ENCODE results near the gene NRG2. TPM values are rescaled to one million over a fixed set of nuclear protein-coding genes. Genes with fewer than 3 reads are reported as not detected.

The NRG2 gene
- total RNA-seq, 1 experiment from 2014 or later = 0.91 TPM

DNA sequence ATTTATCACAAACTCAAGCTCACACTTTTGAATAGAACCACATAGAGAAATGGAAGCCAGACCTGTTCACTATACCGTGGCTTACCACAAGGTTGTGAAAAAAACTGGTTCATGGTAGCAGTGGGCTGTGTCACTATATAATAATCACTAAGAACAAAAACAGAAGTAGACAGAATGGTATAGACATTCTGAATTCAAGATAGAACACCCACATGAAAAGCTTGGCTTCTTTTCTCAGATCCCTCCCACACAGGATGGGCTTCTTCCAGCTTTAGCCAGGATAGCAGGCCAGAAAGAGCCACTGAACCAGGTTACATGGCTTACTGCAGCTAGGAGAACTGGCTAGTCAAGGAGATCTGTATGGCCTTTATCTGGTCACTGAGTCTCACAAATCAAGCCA is 6.1 kb upstream of the NRG2 start:
- no peak overlapping the region for H3K9ac ChIP-seq (ENCODE audit: low read length)
- no peak overlapping the region for H2AFZ ChIP-seq (ENCODE audit: low read depth, low read length, poor library complexity, severe bottlenecking)
- H3K4me3 ChIP-seq (replicated peaks in 1 of 2; ENCODE audit: low read depth in 1 of 2, low read length in 2 of 2) = no peak overlapping the region
- H3K36me3 ChIP-seq (ENCODE audit: control insufficient read depth in 1 of 2, insufficient read depth in 2 of 2, low read length in 2 of 2) = no peaks in the 10 kb centered on the region
- BruUV-seq (replicated peaks) = no TSS peak
- RAD21 ChIA-PET (ENCODE audit: low non-redundant PET in 1 of 2, low total read pairs in 2 of 2, uncharacterized antibody in 2 of 2, unreplicated experiment in 2 of 2) = no interaction called here
- peaks cover 0 to under 1% of the 10 kb centered on the region in 2 experiments; a peak in 1 of 4 replicates for H3K4me1 ChIP-seq (ENCODE audit: control insufficient read depth in 1 of 2, insufficient read depth in 2 of 2, low read length in 2 of 2)
- no peaks in the 10 kb centered on the region for H3K9me3 ChIP-seq (ENCODE audit: control insufficient read depth in 1 of 2, insufficient read depth in 1 of 2, low read depth in 1 of 2, low read length in 2 of 2)
- DNase-seq (ENCODE audit: low read depth, low spot score) = no peak
- no peaks in the 10 kb centered on the region for H3K27me3 ChIP-seq (ENCODE audit: insufficient read depth, low read length)
- no peak overlapping the region for H3K27ac ChIP-seq (ENCODE audit: low read depth, low read length)
- no peak overlapping the region for H3K4me2 ChIP-seq (ENCODE audit: low read length)
- no peaks in the 10 kb centered on the region for H3K79me2 ChIP-seq (ENCODE audit: insufficient read depth, low read length)
- POLR2A ChIA-PET = no interaction called here
- no peaks in the 10 kb centered on the region for H3K9me2 ChIP-seq (ENCODE audit: insufficient read depth)
- no peaks in the 10 kb centered on the region for H4K20me1 ChIP-seq (ENCODE audit: insufficient read depth)
- intact Hi-C loops (cut with micrococcal nuclease) = no loop called here
- no peak for ATAC-seq
- CTCF ChIA-PET = interaction anchor here (0.9 to 1.3 kb wide), 2 partner anchors 24 to 80 kb away, joined by 3 read pairs; no protein-coding TSS in a partner anchor
- TF ChIP-seq, protein P1, sequence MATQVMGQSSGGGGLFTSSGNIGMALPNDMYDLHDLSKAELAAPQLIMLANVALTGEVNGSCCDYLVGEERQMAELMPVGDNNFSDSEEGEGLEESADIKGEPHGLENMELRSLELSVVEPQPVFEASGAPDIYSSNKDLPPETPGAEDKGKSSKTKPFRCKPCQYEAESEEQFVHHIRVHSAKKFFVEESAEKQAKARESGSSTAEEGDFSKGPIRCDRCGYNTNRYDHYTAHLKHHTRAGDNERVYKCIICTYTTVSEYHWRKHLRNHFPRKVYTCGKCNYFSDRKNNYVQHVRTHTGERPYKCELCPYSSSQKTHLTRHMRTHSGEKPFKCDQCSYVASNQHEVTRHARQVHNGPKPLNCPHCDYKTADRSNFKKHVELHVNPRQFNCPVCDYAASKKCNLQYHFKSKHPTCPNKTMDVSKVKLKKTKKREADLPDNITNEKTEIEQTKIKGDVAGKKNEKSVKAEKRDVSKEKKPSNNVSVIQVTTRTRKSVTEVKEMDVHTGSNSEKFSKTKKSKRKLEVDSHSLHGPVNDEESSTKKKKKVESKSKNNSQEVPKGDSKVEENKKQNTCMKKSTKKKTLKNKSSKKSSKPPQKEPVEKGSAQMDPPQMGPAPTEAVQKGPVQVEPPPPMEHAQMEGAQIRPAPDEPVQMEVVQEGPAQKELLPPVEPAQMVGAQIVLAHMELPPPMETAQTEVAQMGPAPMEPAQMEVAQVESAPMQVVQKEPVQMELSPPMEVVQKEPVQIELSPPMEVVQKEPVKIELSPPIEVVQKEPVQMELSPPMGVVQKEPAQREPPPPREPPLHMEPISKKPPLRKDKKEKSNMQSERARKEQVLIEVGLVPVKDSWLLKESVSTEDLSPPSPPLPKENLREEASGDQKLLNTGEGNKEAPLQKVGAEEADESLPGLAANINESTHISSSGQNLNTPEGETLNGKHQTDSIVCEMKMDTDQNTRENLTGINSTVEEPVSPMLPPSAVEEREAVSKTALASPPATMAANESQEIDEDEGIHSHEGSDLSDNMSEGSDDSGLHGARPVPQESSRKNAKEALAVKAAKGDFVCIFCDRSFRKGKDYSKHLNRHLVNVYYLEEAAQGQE (IDR thresholded peaks at IDR 0.05; ENCODE audit: low read depth) = no peak
- no peak for TF ChIP-seq ZFX (IDR thresholded peaks at IDR 0.05)
- TF ChIP-seq RAD21 (IDR thresholded peaks at IDR 0.05; ENCODE audit: low read depth) = no peak
- TF ChIP-seq SIN3A (IDR thresholded peaks at IDR 0.05; ENCODE audit: low read depth) = no peak
- no peak for TF ChIP-seq EZH2 (IDR thresholded peaks at IDR 0.05)
- no peak for TF ChIP-seq POLR2AphosphoS5 (IDR thresholded peaks at IDR 0.05; ENCODE audit: low read depth, low read length)
- no peak for TF ChIP-seq SP1 (IDR thresholded peaks at IDR 0.05; ENCODE audit: low read depth)
- no peak for TF ChIP-seq SRF (IDR thresholded peaks at IDR 0.05; ENCODE audit: low read depth)
- TF ChIP-seq, protein P2, sequence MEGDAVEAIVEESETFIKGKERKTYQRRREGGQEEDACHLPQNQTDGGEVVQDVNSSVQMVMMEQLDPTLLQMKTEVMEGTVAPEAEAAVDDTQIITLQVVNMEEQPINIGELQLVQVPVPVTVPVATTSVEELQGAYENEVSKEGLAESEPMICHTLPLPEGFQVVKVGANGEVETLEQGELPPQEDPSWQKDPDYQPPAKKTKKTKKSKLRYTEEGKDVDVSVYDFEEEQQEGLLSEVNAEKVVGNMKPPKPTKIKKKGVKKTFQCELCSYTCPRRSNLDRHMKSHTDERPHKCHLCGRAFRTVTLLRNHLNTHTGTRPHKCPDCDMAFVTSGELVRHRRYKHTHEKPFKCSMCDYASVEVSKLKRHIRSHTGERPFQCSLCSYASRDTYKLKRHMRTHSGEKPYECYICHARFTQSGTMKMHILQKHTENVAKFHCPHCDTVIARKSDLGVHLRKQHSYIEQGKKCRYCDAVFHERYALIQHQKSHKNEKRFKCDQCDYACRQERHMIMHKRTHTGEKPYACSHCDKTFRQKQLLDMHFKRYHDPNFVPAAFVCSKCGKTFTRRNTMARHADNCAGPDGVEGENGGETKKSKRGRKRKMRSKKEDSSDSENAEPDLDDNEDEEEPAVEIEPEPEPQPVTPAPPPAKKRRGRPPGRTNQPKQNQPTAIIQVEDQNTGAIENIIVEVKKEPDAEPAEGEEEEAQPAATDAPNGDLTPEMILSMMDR (IDR thresholded peaks at IDR 0.05 in 2 of 3, conservative IDR thresholded peaks at IDR 0.05 in 1 of 3; ENCODE audit: borderline replicate concordance in 1 of 3, insufficient read depth in 1 of 3, low read depth in 2 of 3, low read length in 2 of 3) = no peak
- no peak for TF ChIP-seq YY1 (IDR thresholded peaks at IDR 0.05; ENCODE audit: extremely low read depth, insufficient replicate concordance, low read depth, low read length)
- TF ChIP-seq, protein P3, sequence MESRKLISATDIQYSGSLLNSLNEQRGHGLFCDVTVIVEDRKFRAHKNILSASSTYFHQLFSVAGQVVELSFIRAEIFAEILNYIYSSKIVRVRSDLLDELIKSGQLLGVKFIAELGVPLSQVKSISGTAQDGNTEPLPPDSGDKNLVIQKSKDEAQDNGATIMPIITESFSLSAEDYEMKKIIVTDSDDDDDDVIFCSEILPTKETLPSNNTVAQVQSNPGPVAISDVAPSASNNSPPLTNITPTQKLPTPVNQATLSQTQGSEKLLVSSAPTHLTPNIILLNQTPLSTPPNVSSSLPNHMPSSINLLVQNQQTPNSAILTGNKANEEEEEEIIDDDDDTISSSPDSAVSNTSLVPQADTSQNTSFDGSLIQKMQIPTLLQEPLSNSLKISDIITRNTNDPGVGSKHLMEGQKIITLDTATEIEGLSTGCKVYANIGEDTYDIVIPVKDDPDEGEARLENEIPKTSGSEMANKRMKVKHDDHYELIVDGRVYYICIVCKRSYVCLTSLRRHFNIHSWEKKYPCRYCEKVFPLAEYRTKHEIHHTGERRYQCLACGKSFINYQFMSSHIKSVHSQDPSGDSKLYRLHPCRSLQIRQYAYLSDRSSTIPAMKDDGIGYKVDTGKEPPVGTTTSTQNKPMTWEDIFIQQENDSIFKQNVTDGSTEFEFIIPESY (IDR thresholded peaks at IDR 0.05; ENCODE audit: extremely low read depth, insufficient replicate concordance, low read length) = no peak
- TF ChIP-seq, protein P4, sequence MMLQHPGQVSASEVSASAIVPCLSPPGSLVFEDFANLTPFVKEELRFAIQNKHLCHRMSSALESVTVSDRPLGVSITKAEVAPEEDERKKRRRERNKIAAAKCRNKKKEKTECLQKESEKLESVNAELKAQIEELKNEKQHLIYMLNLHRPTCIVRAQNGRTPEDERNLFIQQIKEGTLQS (IDR thresholded peaks at IDR 0.05) = no peak
